ENCODE results near the gene PLEKHN1. TPM values are rescaled to one million over a fixed set of nuclear protein-coding genes. Genes with fewer than 3 reads are reported as not detected.

The PLEKHN1 gene
- total RNA-seq, 2 experiments from 2014 or later = not detected

- intact Hi-C loops (cut with micrococcal nuclease; ENCODE audit: unreplicated experiment) = no loop called here
- CTCF ChIA-PET (ENCODE audit: unreplicated experiment) = no interaction called here
These were observed 54.2 kb downstream of the PLEKHN1 start for GRCh38 chr1:1020415-1021009.

GRCh38 chr1:1021010-1021919 lies 55.0 kb downstream of the PLEKHN1 start:
- 0 out of 2 replicates have a peak overlapping the region, but pooled peaks have one; percentile 60 for H3K4me2 ChIP-seq (ENCODE audit: low read length)

More at GRCh38 chr1:1020415-1021009, 54.2 kb downstream of the PLEKHN1 start:
- peak overlapping the region; percentile 60 for H3K4me2 ChIP-seq (ENCODE audit: low read length)
- peaks cover 6% of the 10 kb centered on the region for H3K4me1 ChIP-seq (ENCODE audit: insufficient read depth, low read length, poor library complexity, severe bottlenecking)
- H3K9me3 ChIP-seq (ENCODE audit: low read length) = no peaks in the 10 kb centered on the region
- no peaks in the 10 kb centered on the region for H4K20me1 ChIP-seq (ENCODE audit: insufficient read depth, low read length)
- no peaks in the 10 kb centered on the region for H3K79me2 ChIP-seq (ENCODE audit: insufficient read depth, low read depth, low read length)
- H3K9me2 ChIP-seq (ENCODE audit: insufficient read depth, low read length) = no peaks in the 10 kb centered on the region
- TF ChIP-seq EZH2phosphoT487 (IDR thresholded peaks at IDR 0.05; ENCODE audit: borderline replicate concordance, low read depth, low read length) (no peak), CTCF (conservative IDR thresholded peaks at IDR 0.05; ENCODE audit: low read length) (no peak)
- no peak overlapping the region for H2AFZ ChIP-seq (ENCODE audit: low read length)
- BruUV-seq (replicated peaks) = no TSS peak
- POLR2A ChIA-PET = no interaction called here
- H3K27ac ChIP-seq (ENCODE audit: low read depth, low read length, poor library complexity, severe bottlenecking) = no peak overlapping the region
- no peaks in the 10 kb centered on the region for H3K36me3 ChIP-seq (ENCODE audit: insufficient read depth, low read length)
- H3K4me3 ChIP-seq (ENCODE audit: low read depth, low read length, poor library complexity, severe bottlenecking) = peak overlapping the region; percentile 55
- no peak for DNase-seq (ENCODE audit: low spot score)

More at GRCh38 chr1:1021010-1021919, 55.0 kb downstream of the PLEKHN1 start:
- ChIA-PET CTCF (ENCODE audit: unreplicated experiment) (interaction anchor here (0.6 kb wide), 1 partner anchor 88 kb away, joined by 3 read pairs; no protein-coding TSS in a partner anchor), POLR2A (no interaction called here)
- DNase-seq (ENCODE audit: low spot score) = no peak
- Histone ChIP-seq H3K27ac (ENCODE audit: low read depth, low read length, poor library complexity, severe bottlenecking) (no peak overlapping the region), H2AFZ (ENCODE audit: low read length) (no peak overlapping the region), H3K9me2 (ENCODE audit: insufficient read depth, low read length) (no peaks in the 10 kb centered on the region), H3K4me3 (ENCODE audit: low read depth, low read length, poor library complexity, severe bottlenecking) (no peak overlapping the region), H4K20me1 (ENCODE audit: insufficient read depth, low read length) (no peaks in the 10 kb centered on the region), H3K9me3 (ENCODE audit: low read length) (no peaks in the 10 kb centered on the region), H3K36me3 (ENCODE audit: insufficient read depth, low read length) (no peaks in the 10 kb centered on the region), H3K79me2 (ENCODE audit: insufficient read depth, low read depth, low read length) (no peaks in the 10 kb centered on the region), H3K4me1 (ENCODE audit: insufficient read depth, low read length, poor library complexity, severe bottlenecking) (peaks cover 6% of the 10 kb centered on the region)
- no peak for TF ChIP-seq CTCF (conservative IDR thresholded peaks at IDR 0.05; ENCODE audit: low read length)
- no peak for TF ChIP-seq EZH2phosphoT487 (IDR thresholded peaks at IDR 0.05; ENCODE audit: borderline replicate concordance, low read depth, low read length)
- no TSS peak for BruUV-seq (replicated peaks)
- intact Hi-C loops (cut with micrococcal nuclease; ENCODE audit: unreplicated experiment) = no loop called here
